Measurements from ENCODE around the gene CELA3A.

CELA3A gene

GRCh38 chr1:22044690-22045420 is 43.4 kb downstream of the CELA3A start:
- no peak overlapping the region for H3K4me3 Mint-ChIP-seq
- H3K36me3 Mint-ChIP-seq (ENCODE audit: low read depth): no peaks in the 10 kb centered on the region
- H3K4me1 Mint-ChIP-seq: peaks cover 77% of the 10 kb centered on the region
- H3K27me3 Mint-ChIP-seq: no peaks in the 10 kb centered on the region
- ATAC-seq (no peak), DNase-seq (no peak)
- H3K27ac Mint-ChIP-seq: peak overlapping the region; percentile 30
- peaks cover 6% of the 10 kb centered on the region for H3K9me3 Mint-ChIP-seq

DNA sequence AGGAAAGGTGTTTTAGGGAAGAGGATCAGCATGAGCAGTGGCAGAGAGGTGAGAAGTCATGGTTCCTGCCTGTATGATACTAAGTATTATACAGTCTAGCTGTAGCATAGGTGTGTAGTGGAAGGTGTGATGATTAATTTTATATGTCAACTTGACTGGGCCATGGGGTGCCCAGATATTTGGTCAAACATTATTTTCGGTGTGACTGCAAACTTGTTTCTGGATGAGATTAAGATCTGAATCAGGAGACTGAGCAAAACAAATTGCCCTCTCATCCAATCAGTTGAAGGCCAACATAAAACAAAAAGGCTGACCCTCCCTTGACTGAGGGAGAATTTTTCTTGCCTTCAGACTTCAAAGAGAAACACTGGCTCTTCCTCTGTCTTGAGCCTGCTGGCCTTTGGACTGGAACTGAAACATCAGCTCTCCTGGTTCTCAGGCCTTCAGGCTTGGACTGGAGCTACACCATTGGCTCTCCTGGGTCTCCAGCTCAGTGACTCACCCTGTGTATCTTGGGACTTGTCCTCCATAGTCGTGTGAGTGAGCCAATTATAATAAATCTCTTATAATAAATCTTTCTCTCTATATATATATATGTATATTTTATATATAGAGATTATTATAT is 44.3 kb downstream of the CELA3A start:
- Mint-ChIP-seq H3K36me3 (ENCODE audit: low read depth) (no peaks in the 10 kb centered on the region), H3K4me3 (no peak overlapping the region), H3K27ac (peak overlapping the region; percentile 35), H3K9me3 (peaks cover 6% of the 10 kb centered on the region), H3K4me1 (peaks cover 71% of the 10 kb centered on the region), H3K27me3 (no peaks in the 10 kb centered on the region)
- DNase-seq: no peak
- no peak for ATAC-seq

- Mint-ChIP-seq H3K4me3 (peak overlapping the region; percentile 41), H3K27me3 (no peaks in the 10 kb centered on the region), H3K4me1 (peaks cover 68% of the 10 kb centered on the region), H3K27ac (peak overlapping the region; percentile 97), H3K36me3 (ENCODE audit: low read depth) (peaks cover 3% of the 10 kb centered on the region), H3K9me3 (peaks cover 6% of the 10 kb centered on the region)
- peak; percentile 44 for DNase-seq
- peak; percentile 65 for ATAC-seq
Observed at GRCh38 chr1:22048351-22049192, 47.1 kb downstream of the CELA3A start.

- Mint-ChIP-seq H3K9me3 (peaks cover 3% of the 10 kb centered on the region), H3K27ac (no peak overlapping the region), H3K4me1 (peaks cover 69% of the 10 kb centered on the region), H3K36me3 (ENCODE audit: low read depth) (peaks cover 17% of the 10 kb centered on the region), H3K4me3 (no peak overlapping the region), H3K27me3 (no peaks in the 10 kb centered on the region)
- ATAC-seq: no peak
- no peak for DNase-seq
Observed at GRCh38 chr1:22050330-22050729, 48.9 kb downstream of the CELA3A start.

DNA sequence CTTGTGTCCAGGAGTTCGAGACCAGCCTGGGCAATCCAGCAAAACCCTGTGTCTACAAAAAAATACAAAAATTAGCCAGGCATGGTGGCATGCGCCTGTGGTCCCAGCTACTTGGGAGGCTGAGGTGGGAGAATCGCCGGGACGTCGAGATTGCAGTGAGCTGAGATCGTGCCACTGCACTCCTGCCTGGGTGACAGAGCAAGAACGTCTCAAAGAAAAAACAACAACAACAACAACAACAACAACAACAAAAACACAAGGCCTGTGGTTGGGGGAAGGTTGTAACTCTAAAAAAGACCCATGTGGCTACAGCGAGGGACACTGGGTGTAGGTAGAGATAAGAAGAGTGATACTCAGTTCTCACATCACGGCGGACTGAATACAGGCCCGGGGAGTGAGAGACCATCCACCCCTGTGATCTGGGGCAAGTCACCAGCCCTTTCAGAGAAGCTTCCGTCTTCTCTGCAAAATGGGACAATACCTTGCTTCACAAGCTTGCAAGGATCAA is 50.2 kb downstream of the CELA3A start:
- no peaks in the 10 kb centered on the region for H3K27me3 Mint-ChIP-seq
- H3K36me3 Mint-ChIP-seq (ENCODE audit: low read depth): peaks cover 28% of the 10 kb centered on the region
- peaks cover 76% of the 10 kb centered on the region for H3K4me1 Mint-ChIP-seq
- H3K4me3 Mint-ChIP-seq: peak overlapping the region; percentile 81
- DNase-seq (no peak), ATAC-seq (no peak)
- peak overlapping the region; percentile 88 for H3K27ac Mint-ChIP-seq
- H3K9me3 Mint-ChIP-seq: no peaks in the 10 kb centered on the region

DNA sequence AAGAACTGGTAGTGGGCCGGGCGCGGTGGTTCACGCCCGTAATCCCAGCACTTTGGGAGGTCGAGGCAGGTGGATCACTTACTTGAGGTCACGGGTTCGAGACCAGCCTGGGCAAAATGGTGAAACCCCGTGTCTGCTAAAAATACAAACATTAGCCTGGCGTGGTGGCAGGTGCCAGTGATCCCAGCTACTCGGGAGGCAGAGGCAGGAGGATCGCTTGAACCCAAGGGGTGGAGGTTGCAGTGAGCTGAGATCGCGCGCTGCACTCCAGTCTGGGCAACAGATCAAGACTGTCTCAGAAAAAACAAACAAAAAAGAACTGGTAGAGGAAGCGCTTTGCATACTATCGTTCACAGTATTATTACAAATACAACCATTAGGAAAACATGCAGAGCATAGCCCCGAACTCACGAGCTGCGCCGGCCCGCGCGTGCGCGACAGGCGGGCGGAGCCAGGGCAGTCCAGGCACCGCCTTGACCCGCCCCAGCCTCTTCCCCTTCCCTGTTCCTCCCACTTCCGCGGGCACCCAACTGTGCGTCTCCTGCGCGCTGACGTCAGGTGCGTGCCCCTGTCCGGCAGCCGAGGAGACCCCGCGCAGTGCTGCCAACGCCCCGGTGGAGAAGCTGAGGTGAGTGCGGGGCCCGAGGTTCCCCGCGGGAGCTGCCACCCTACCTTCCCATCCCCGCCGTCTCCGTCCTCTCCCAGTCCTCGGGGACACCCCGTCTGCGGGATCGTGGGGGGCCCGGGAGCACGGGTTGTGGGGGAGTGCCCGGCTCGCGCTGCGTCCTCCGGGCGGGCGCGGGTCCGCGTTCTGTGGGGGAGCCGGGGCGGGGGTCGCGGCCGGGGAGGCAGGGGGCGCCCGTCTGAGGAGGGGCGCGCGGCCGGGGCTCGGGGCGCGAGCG is 50.9 kb downstream of the CELA3A start, which contains the start of gene CDC42:
Gene CDC42 (plus strand): TSS at position 595 of the 902 bp plus-strand sequence. CDS start 25,770 bp downstream, outside the sequence.
- Mint-ChIP-seq H3K4me1 (peaks cover 76% of the 10 kb centered on the region), H3K27me3 (no peaks in the 10 kb centered on the region), H3K9me3 (no peaks in the 10 kb centered on the region), H3K36me3 (ENCODE audit: low read depth) (peaks cover 33% of the 10 kb centered on the region), H3K27ac (peak within 1 kb of the TSS; percentile 95), H3K4me3 (peak within 1 kb of the TSS; percentile 98)
- DNase-seq (peak; percentile 98), ATAC-seq (peak; percentile 87)

DNA sequence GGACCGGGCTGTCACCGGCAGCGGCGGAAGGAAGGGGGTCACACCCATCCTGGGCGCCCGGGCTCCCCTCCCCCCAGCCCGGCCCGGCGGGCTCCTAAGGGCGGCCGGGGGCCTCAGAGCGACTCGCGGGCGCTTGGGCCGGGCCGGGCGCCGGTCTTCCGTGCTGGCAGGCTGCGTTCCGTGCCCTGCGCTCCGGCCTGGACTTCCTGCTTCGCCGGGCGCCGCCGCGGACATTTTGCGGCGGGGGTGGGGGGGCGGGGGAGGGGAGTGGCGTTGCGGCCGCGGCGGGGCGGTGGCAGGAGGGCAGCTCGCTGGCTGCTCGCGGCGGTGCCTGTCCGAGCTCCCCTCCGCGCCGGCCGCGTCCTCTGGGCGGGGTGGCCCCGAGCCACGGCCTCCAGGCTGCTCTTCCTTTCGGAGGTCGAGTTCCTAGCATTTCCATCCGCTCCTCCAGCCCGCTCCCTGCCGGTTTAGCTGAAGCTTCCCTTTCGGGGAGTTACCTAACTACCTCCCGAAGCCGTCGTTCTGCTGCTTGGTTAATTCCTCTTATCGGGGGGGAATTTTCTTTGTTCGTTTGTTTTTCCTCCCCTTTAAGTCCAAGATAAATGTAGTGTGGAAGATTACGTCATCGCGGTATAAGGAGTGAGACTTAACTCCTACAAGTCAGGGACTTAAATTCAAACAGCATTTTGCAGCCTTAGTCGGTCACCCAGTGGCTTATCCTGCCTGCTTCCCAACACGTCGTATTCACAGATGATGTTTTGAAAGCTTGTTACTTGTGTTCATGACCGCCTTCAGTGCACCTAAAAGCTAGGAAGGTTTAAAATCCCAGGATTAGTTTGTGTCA is 51.8 kb downstream of the CELA3A start:
- DNase-seq: peak; percentile 50
- no peaks in the 10 kb centered on the region for H3K27me3 Mint-ChIP-seq

DNA sequence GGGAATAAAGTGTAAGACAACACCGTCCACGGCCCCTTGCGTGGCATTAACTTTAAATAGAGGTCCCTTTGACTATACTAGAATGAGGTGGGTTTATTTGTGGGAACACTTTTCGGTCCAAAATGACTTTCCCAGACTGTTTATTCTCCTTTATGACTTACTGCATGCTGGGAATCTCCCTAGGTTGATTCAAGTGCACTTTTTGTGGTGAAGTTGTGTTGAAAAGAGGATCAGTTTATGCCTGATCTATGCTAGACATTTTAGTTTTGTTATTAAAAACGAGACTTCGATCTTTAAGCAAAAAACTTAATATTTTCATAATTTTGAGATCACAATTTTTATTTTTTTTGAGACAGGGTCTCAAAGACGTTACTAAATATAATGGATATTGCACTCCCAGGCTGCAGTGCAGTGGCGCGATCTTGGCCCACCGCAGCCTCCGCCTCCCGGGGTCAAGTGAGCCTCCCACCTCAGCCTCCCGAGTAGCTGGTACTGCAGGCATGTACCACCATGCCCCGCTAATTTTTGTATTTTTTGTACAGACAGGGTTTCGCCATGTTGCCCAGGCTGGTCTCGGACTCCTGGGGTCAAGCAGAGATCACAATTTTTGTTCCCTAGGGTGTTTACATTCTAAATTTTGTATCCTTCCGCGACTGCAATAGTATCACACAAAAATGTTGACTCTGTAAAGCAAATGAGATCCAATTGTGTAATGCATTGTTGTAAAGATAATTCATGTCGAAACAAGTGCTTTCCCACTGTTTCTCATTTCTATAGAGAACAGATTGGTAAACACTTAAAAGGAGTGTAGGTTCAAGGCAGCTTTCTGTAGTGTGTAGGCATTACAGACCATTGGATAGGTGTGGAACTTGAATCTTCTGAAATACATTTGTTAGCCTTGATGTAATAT is 52.7 kb downstream of the CELA3A start:
- peak; percentile 6 for ATAC-seq
- Mint-ChIP-seq H3K9me3 (no peaks in the 10 kb centered on the region), H3K4me1 (peaks cover 71% of the 10 kb centered on the region), H3K36me3 (ENCODE audit: low read depth) (peaks cover 41% of the 10 kb centered on the region), H3K27me3 (no peaks in the 10 kb centered on the region), H3K4me3 (peak overlapping the region; percentile 98), H3K27ac (peak overlapping the region; percentile 95)
- DNase-seq: no peak

More for the DNA sequence above, 51.8 kb downstream of the CELA3A start:
- Mint-ChIP-seq H3K9me3 (no peaks in the 10 kb centered on the region), H3K27ac (peak overlapping the region; percentile 95), H3K4me1 (peaks cover 76% of the 10 kb centered on the region), H3K4me3 (peak overlapping the region; percentile 98), H3K36me3 (ENCODE audit: low read depth) (peaks cover 39% of the 10 kb centered on the region)
- peak; percentile 16 for ATAC-seq

- H3K4me1 Mint-ChIP-seq: peaks cover 76% of the 10 kb centered on the region
- peaks cover 44% of the 10 kb centered on the region for H3K36me3 Mint-ChIP-seq (ENCODE audit: low read depth)
Observed at GRCh38 chr1:22055463-22055862, 54.0 kb downstream of the CELA3A start.

GRCh38 chr1:22056043-22056442 is 54.6 kb downstream of the CELA3A start:
- H3K36me3 Mint-ChIP-seq (ENCODE audit: low read depth): peaks cover 47% of the 10 kb centered on the region
- DNase-seq (no peak), ATAC-seq (no peak)
- H3K4me3 Mint-ChIP-seq: peak overlapping the region; percentile 77
- H3K27me3 Mint-ChIP-seq: no peaks in the 10 kb centered on the region
- no peaks in the 10 kb centered on the region for H3K9me3 Mint-ChIP-seq
- peak overlapping the region; percentile 28 for H3K27ac Mint-ChIP-seq
- H3K4me1 Mint-ChIP-seq: peaks cover 82% of the 10 kb centered on the region

More at GRCh38 chr1:22055463-22055862, 54.0 kb downstream of the CELA3A start:
- peak overlapping the region; percentile 77 for H3K4me3 Mint-ChIP-seq
- no peaks in the 10 kb centered on the region for H3K9me3 Mint-ChIP-seq
- DNase-seq (no peak), ATAC-seq (no peak)
- no peaks in the 10 kb centered on the region for H3K27me3 Mint-ChIP-seq
- H3K27ac Mint-ChIP-seq: peak overlapping the region; percentile 76

DNA sequence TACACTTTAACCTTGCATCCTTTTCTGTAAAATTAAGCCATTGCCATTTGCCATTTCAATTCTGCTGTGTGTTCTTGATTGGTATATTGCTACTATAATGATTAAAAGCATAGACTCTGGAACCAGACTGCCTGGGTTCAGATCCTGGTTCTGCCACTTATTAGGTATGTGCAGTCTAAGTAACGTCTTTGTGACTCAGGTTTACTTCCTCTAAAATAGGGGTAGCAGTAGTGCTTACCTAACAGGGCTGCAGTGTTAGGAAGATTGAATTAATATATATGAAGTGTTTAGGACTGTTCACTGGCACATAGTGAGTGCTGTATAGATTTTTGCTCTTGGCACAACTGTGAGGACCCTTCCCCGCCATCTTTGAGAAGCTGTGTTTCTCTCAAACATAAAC is 55.5 kb downstream of the CELA3A start:
- DNase-seq: no peak
- Mint-ChIP-seq H3K4me3 (peak overlapping the region; percentile 34), H3K27ac (peak overlapping the region; percentile 28), H3K9me3 (no peaks in the 10 kb centered on the region), H3K36me3 (ENCODE audit: low read depth) (peaks cover 47% of the 10 kb centered on the region), H3K27me3 (no peaks in the 10 kb centered on the region), H3K4me1 (peaks cover 84% of the 10 kb centered on the region)
- ATAC-seq: no peak

GRCh38 chr1:22057861-22058260 is 56.4 kb downstream of the CELA3A start:
- Mint-ChIP-seq H3K27me3 (no peaks in the 10 kb centered on the region), H3K4me3 (no peak overlapping the region), H3K36me3 (ENCODE audit: low read depth) (peaks cover 49% of the 10 kb centered on the region), H3K4me1 (peaks cover 86% of the 10 kb centered on the region), H3K9me3 (no peaks in the 10 kb centered on the region), H3K27ac (peak overlapping the region; percentile 31)
- ATAC-seq (no peak), DNase-seq (no peak)
